Endodermal cell (in vitro differentiated cells): ENCODE data around the gene INSR. TPM values are rescaled to one million over a fixed set of nuclear protein-coding genes. Genes with fewer than 3 reads are reported as not detected.
"Not testable (repeated sequence)": the region's sequence is repeated elsewhere in the genome, so short reads cannot be mapped to it uniquely, and the experiment has no call there.

ENCODE experiments used
- DNase-seq: peaks from one replicate; pipeline ENCODE4 v3.0.0-alpha.2; 2017
- H3K27ac ChIP-seq: 2 replicates; pipeline ENCODE4 v1.5.1; 2013; ENCODE audit warnings: mild to moderate bottlenecking, low read depth, low read length, moderate library complexity
- H3K27me3 ChIP-seq: 2 replicates; pipeline ENCODE4 v1.6.1; 2013; ENCODE audit warnings: mild to moderate bottlenecking, low read length, moderate library complexity; ENCODE audit not compliant: insufficient read depth, control insufficient read depth, poor library complexity, severe bottlenecking
- H3K36me3 ChIP-seq: 2 replicates; pipeline ENCODE4 v1.7.0; 2013; ENCODE audit warnings: mild to moderate bottlenecking, low read length, moderate library complexity; ENCODE audit not compliant: control insufficient read depth, insufficient read depth
- H3K4me1 ChIP-seq: one replicate; pipeline ENCODE4 v1.7.0; 2013; ENCODE audit warnings: low read length; ENCODE audit not compliant: control insufficient read depth, insufficient read depth
- H3K4me3 ChIP-seq: 2 replicates; pipeline ENCODE4 v1.5.1; 2013; ENCODE audit warnings: mild to moderate bottlenecking, low read length, moderate library complexity
- H3K9ac ChIP-seq: 2 replicates; pipeline ENCODE4 v1.6.1; 2013; ENCODE audit warnings: mild to moderate bottlenecking, low read length, moderate library complexity; ENCODE audit not compliant: poor library complexity, severe bottlenecking; ENCODE audit errors: extremely low read depth
- H3K9me3 ChIP-seq: 2 replicates; pipeline ENCODE4 v1.6.1; 2013; ENCODE audit warnings: mild to moderate bottlenecking, low read length, moderate library complexity; ENCODE audit not compliant: control insufficient read depth
- H3K27ac Mint-ChIP-seq: 2 replicates; pipeline ENCODE4 v1.8.0; 2020; ENCODE audit warnings: mixed read lengths
- H3K27me3 Mint-ChIP-seq: 2 replicates; pipeline ENCODE4 v1.8.0; 2021; ENCODE audit warnings: mild to moderate bottlenecking, mixed read lengths; ENCODE audit not compliant: insufficient read depth
- H3K36me3 Mint-ChIP-seq: 2 replicates; pipeline ENCODE4 v1.8.0; 2020; ENCODE audit warnings: low read depth, mixed read lengths
- H3K4me1 Mint-ChIP-seq: 2 replicates; pipeline ENCODE4 v1.8.0; 2020; ENCODE audit warnings: mixed read lengths
- H3K4me3 Mint-ChIP-seq: 2 replicates; pipeline ENCODE4 v1.8.0; 2020; ENCODE audit warnings: mild to moderate bottlenecking, moderate library complexity, mixed read lengths
- H3K9me3 Mint-ChIP-seq: 2 replicates; pipeline ENCODE4 v1.8.0; 2020; ENCODE audit warnings: mild to moderate bottlenecking, mixed read lengths
- CTCF ChIP-seq: fragments of 200-600 bp; sonication (generic); conservative IDR thresholded peaks from 2 replicates; pipeline ENCODE4 v1.5.0; 2021; ENCODE audit warnings: antibody characterized with exemption, mild to moderate bottlenecking
- WGBS, 2 experiments: methylation state at CpG; one replicate each; pipeline versions ENCODE4 v1.1.5 to v1.1.7; 2013; ENCODE audit warnings: missing lambda C conversion rate in 2 of 2, mixed read lengths in 1 of 2; ENCODE audit not compliant: insufficient coverage in 1 of 2, insufficient read length in 1 of 2; 5-methylcytosine and 5-hydroxymethylcytosine counted together
- total RNA-seq, 2 donors: library from RNA; stranded (reverse); fragmentation: NEBNext Ultra II Directional in 1 of 2; extraction: Animal tissue kit (Norgen Biotek cat#: 25700) in 1 of 2; gene quantifications; 2 replicates in 1 of 2; 3 replicates in 1 of 2; pipeline ENCODE4 v1.2.1, GENCODE V29; 2021

INSR gene
- total RNA-seq, 2 donors from 2014 or later: 31.3 to 31.5 TPM

GRCh38 chr19:7311911-7312310, 17.7 kb upstream of the INSR start:
- H3K4me1 ChIP-seq: no peaks in the 10 kb centered on the region
- Mint-ChIP-seq H3K27ac (no peak overlapping the region), H3K36me3 (no peaks in the 10 kb centered on the region), H3K4me3 (no peak overlapping the region), H3K27me3 (peaks cover 2% of the 10 kb centered on the region), H3K9me3 (peaks cover 10% of the 10 kb centered on the region), H3K4me1 (no peaks in the 10 kb centered on the region)
- H3K27ac ChIP-seq: no peak overlapping the region
- TF ChIP-seq CTCF: no peak
- no peaks in the 10 kb centered on the region for H3K27me3 ChIP-seq
- no peaks in the 10 kb centered on the region for H3K9me3 ChIP-seq
- WGBS, 2 experiments: 87 to 96% methylated on average over 7 to 12 of the region's 12 CpGs
- no peak overlapping the region for H3K4me3 ChIP-seq
- DNase-seq: no peak
- H3K9ac ChIP-seq: no peak overlapping the region
- H3K36me3 ChIP-seq: no peaks in the 10 kb centered on the region

- 89 to 91% methylated on average over 7 to 9 of the region's 9 CpGs for WGBS, 2 experiments
- H3K9me3 ChIP-seq, H3K27ac Mint-ChIP-seq, H3K9me3 Mint-ChIP-seq, H3K27me3 ChIP-seq, H3K9ac ChIP-seq, H3K4me1 Mint-ChIP-seq, H3K4me1 ChIP-seq, DNase-seq, H3K27me3 Mint-ChIP-seq, H3K27ac ChIP-seq, H3K36me3 ChIP-seq, H3K4me3 ChIP-seq, H3K4me3 Mint-ChIP-seq, H3K36me3 Mint-ChIP-seq: not testable (repeated sequence)
Measured at GRCh38 chr19:7308327-7308726, 14.1 kb upstream of the INSR start.

GRCh38 chr19:7307590-7308218, 13.5 kb upstream of the INSR start:
- H3K4me3 Mint-ChIP-seq: no peak overlapping the region
- no peaks in the 10 kb centered on the region for H3K9me3 ChIP-seq
- no peaks in the 10 kb centered on the region for H3K27me3 ChIP-seq
- no peaks in the 10 kb centered on the region for H3K36me3 ChIP-seq
- H3K27ac ChIP-seq: no peak overlapping the region
- no peak for TF ChIP-seq CTCF
- no peaks in the 10 kb centered on the region for H3K36me3 Mint-ChIP-seq
- H3K4me1 ChIP-seq: no peaks in the 10 kb centered on the region
- peaks cover 3% of the 10 kb centered on the region for H3K27me3 Mint-ChIP-seq
- no peaks in the 10 kb centered on the region for H3K9me3 Mint-ChIP-seq
- no peak overlapping the region for H3K4me3 ChIP-seq
- H3K27ac Mint-ChIP-seq: no peak overlapping the region
- 88 to 90% methylated on average over 2 to 7 of the region's 7 CpGs for WGBS, 2 experiments
- no peaks in the 10 kb centered on the region for H3K4me1 Mint-ChIP-seq
- DNase-seq: no peak
- H3K9ac ChIP-seq: no peak overlapping the region

- Mint-ChIP-seq H3K27ac (no peak overlapping the region), H3K4me3 (no peak overlapping the region), H3K9me3 (no peaks in the 10 kb centered on the region), H3K4me1 (no peaks in the 10 kb centered on the region), H3K27me3 (peaks cover 8% of the 10 kb centered on the region), H3K36me3 (no peaks in the 10 kb centered on the region)
- no peak overlapping the region for H3K27ac ChIP-seq
- DNase-seq: no peak
- H3K9me3 ChIP-seq: no peaks in the 10 kb centered on the region
- no peaks in the 10 kb centered on the region for H3K36me3 ChIP-seq
- WGBS, 2 experiments: 90 to 92% methylated on average over 2 to 9 of the region's 9 CpGs
- H3K9ac ChIP-seq: no peak overlapping the region
- no peaks in the 10 kb centered on the region for H3K4me1 ChIP-seq
- no peaks in the 10 kb centered on the region for H3K27me3 ChIP-seq
- no peak for TF ChIP-seq CTCF
- H3K4me3 ChIP-seq: no peak overlapping the region
Measured at GRCh38 chr19:7304200-7304599, 10.0 kb upstream of the INSR start.
